SHP77 (cell line): ENCODE measurements around the gene BEGAIN.
A peak's percentile ranks its signal among the peaks of the same experiment; 100 is the strongest.

Experiments used
- DNase-seq, 2 experiments: peaks; one replicate each; lab custom pipeline; 2025; lab: John Stamatoyannopoulos, UW

Gene BEGAIN

GRCh38 chr14:100581228-100582145 lies 5.7 kb downstream of the BEGAIN start:
- no peak for DNase-seq

- DNase-seq: no peak
These were observed 6.6 kb downstream of the BEGAIN start for GRCh38 chr14:100580316-100581227.

- DNase-seq: no peak
These were observed 8.7 kb downstream of the BEGAIN start for GRCh38 chr14:100578552-100578951.

- DNase-seq: no peak
These were observed 9.2 kb downstream of the BEGAIN start for GRCh38 chr14:100577986-100578431.

GRCh38 chr14:100577321-100577985 lies 9.8 kb downstream of the BEGAIN start:
- DNase-seq: no peak

GRCh38 chr14:100576091-100577085 lies 10.8 kb downstream of the BEGAIN start:
- DNase-seq: no peak

GRCh38 chr14:100575266-100575995 lies 11.8 kb downstream of the BEGAIN start:
- DNase-seq: no peak

GRCh38 chr14:100574642-100575031 lies 12.6 kb downstream of the BEGAIN start:
- no peak for DNase-seq

- no peak for DNase-seq
These were observed 13.2 kb downstream of the BEGAIN start for GRCh38 chr14:100573757-100574641.

- no peak for DNase-seq
These were observed 14.0 kb downstream of the BEGAIN start for GRCh38 chr14:100573002-100573756.

- DNase-seq: no peak
These were observed 14.7 kb downstream of the BEGAIN start for GRCh38 chr14:100572543-100572942.

- peak; percentile 20 to 33 for DNase-seq
These were observed 15.4 kb downstream of the BEGAIN start for GRCh38 chr14:100571837-100572236.

GRCh38 chr14:100570726-100571454 lies 16.3 kb downstream of the BEGAIN start:
- no peak for DNase-seq

GRCh38 chr14:100569734-100570286 lies 17.4 kb downstream of the BEGAIN start:
- DNase-seq: no peak

GRCh38 chr14:100568998-100569733 lies 18.1 kb downstream of the BEGAIN start:
- no peak for DNase-seq

- no peak for DNase-seq
These were observed 18.8 kb downstream of the BEGAIN start for GRCh38 chr14:100568164-100568997.
